H1 (cell line): ENCODE measurements around the gene ATG9B. TPM values are rescaled to one million over a fixed set of nuclear protein-coding genes. Genes with fewer than 3 reads are reported as not detected.

Experiments
- SP1 ChIP-seq: IDR thresholded peaks from 2 replicates; pipeline ENCODE4 v1.6.1; 2011; ENCODE audit warnings: low read depth, low read length
- polyA plus RNA-seq, 7 experiments: library from polyadenylated mRNA; depleted of rRNA in 3 of 7; stranded (reverse) in 5 of 7; unstranded in 2 of 7; fragments of >200 nt in 5 of 7; fragments of 200-250 nt in 2 of 7; gene quantifications; 1 replicate in 5 of 7; 2 replicates in 1 of 7; 4 replicates in 1 of 7; pipeline versions ENCODE4 v1.2.1 to v1.2.3, GENCODE V29; 2011 to 2013; ENCODE audit warnings: missing spikeins in 2 of 7, mixed read lengths in 2 of 7
- total RNA-seq: library from RNA; stranded (reverse); fragmentation: NEBNext Ultra II Directional; extraction: Animal tissue kit (Norgen Biotek cat#: 25700); gene quantifications from 2 replicates; pipeline ENCODE4 v1.2.1, GENCODE V29; 2021

Gene ATG9B
- total and polyA plus RNA-seq, 2 of the 8 experiments (the other 6 are each of a cell fraction or from before 2014, with no cell fraction given): 1.4 to 2.3 TPM

- no peak for TF ChIP-seq SP1
Observed at GRCh38 chr7:150978126-150978789, 46.0 kb downstream of the ATG9B start, which contains the start of gene KCNH2 (continued).
